ENCODE results near the gene INO80B.

Gene INO80B

DNA sequence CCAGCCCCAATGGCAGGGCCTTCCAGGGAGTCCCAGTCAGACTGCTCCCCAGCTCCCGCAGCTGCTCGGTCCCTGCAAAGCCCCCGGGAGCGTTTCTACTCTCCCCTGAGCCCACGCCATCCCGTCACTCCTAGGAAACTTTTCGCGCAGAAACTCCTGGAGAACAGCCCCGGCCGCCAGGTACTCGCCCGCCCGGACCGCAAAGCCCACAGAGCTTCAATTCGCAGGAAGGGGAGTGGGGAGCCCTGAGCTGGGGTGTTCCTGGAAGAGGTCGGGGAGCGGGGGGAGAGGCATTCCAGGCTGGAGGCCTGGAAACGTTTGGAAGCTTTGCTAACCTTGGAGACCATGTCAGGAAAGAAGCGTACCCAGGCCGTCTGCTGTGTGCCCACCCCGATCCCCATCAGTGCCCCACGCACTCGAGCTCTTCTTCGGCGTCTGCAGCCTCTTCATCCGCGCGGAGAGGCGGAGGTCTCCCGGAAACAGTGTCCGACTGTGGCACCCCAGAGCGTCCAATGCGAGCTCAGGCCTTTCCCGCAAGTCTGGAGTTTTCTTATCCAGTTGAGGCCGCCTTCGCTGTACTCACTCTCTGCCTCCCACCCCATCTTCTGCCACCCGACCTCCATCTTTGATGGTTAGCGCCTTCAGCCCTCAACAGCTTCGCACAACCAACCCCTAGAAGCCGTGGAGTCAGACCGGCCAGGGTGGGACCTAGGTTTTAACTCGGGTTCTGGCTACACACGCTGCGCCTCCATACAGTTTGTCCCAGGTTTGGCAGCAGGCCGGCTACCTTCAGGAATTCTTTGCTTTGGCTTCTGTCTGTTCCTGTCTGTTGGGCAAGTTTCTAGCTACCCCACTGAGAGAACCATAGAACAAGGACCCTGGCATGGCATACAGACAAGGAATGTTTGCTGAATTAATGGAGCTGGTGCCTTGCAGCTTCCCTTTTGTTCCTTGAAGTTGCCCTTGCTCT lies 48.9 kb downstream of the INO80B start:
- no peak for DNase-seq

DNA sequence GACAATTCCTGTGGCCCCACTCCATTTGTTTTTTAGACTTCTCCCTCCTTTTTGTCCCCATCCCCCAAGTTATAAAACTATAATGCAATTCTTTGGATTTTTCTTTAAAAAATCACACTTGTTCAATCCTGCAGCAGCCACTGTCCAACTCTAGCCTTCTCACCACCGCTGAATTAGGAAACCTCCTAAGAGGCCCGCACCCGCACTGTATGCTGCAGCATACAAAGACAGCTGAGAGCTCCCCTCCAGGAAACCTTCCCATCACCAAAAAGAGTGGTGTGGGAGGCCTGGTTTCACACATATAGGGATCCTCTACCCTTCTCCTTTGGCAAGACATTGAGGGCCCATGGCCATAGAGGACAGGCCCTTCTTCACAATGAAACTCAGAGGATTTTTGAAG lies 49.7 kb downstream of the INO80B start:
- DNase-seq = no peak

DNA sequence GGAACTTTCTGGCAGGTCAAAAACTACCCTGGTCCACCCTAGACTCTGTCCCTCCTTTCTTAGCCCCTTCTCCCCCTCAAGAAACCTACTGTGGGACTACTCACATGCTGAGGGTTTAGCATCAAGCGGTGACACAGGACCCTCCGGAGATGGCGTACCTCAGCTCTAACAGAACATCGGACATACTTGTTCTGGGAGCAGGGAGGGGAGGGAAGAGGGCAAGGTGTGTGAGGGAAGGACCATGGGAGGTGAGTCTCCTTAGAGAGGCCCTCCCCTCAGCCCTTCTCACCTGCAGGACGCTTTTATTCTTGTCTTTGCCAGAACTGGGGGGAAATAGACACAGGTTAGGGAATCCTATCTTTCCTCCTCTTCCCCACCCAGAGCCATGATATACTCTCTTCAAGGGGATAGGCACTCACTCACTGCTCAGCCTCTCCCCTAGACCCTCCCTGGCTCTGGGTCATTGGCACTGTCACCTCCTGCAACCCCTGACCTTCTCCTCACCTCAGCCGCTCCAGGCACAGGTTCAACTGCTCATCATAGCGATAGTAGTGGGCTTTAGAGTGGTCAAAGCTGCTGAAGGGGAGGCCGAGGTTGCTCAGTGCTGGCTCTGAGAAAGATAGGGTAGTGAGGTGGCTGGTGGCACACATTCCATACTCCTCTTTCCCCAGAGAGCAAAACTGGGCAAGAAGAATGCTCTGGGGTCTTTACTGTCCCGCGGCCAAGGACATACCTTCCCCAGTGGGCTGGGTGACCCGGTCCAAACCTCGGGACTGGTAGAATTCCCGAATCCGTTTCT lies 50.8 kb downstream of the INO80B start:
- DNase-seq = no peak

DNA sequence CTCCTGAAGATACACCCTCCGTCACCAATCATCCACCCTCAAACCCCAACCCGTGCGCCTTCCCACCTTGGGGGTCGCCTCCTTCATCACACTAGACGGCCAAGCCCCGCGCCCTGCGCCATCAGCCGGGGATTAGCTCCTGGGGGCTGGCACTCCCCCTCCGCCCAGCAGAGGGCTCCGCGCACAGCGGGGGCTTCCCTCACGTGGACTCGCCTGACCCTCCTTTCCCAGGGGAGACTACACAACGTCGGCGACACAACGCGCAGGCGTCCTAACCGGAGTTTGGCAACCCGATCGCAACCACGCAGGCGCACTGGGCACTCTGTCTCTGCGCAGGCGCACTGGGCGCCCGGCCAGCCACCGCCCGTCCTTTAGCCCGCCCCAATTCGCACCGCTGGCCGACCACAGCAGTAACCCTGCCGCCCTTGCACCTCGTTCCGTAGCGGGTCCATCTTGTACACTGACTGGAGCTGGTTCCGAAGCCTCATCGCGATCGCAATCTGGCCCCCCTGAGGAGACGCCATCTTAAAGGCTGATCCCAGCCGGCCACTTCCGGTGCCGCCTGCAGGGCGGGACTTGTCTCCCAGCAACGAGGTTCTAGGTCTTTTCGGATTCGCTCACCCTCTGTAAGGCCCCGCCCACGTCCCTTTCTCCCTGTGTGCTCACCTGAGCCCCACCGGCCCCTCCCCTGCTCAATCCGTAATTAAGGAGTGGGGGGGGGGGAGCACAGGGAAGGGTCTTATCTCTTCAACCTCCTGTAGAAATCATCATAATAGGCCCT lies 52.4 kb downstream of the INO80B start, which contains the start of gene PCGF1:
Gene PCGF1 (minus strand): TSS at position 551 of the 781 bp plus-strand sequence. CDS start 27 bp downstream, at position 524.
- DNase-seq = peak; percentile 98
